MM.1S (cell line): Measurements from ENCODE around the gene PARP3.

ENCODE experiments used
- DNase-seq: peaks from one replicate; pipeline ENCODE4 v3.0.0-alpha.2; 2015
- H2AFZ ChIP-seq: fragments of 300-600 bp; sonication (generic); 2 replicates; pipeline ENCODE4 v1.6.0; 2016; ENCODE audit warnings: antibody characterized with exemption, low read length
- H3F3A ChIP-seq: fragments of 300-600 bp; sonication (generic); 2 replicates; pipeline ENCODE4 v1.6.1; 2016; ENCODE audit warnings: mild to moderate bottlenecking, antibody characterized with exemption, low read length, moderate library complexity, mixed read lengths; ENCODE audit not compliant: insufficient read depth
- H3K27ac ChIP-seq: fragments of 300-600 bp; sonication (generic); 2 replicates; pipeline ENCODE4 v1.5.1; 2016; ENCODE audit warnings: mild to moderate bottlenecking, low read length
- H3K27me3 ChIP-seq: fragments of 300-600 bp; sonication (generic); replicated peaks from 2 replicates; pipeline ENCODE4 v1.6.0; 2016; ENCODE audit warnings: low read length; ENCODE audit not compliant: insufficient read depth
- H3K36me3 ChIP-seq: fragments of 300-600 bp; sonication (generic); replicated peaks from 2 replicates; pipeline ENCODE4 v1.6.1; 2016; ENCODE audit warnings: mild to moderate bottlenecking, low read length, mixed read lengths; ENCODE audit not compliant: insufficient read depth
- H3K4me1 ChIP-seq: fragments of 300-600 bp; sonication (generic); 2 replicates; pipeline ENCODE4 v1.6.1; 2016; ENCODE audit warnings: low read length, mixed read lengths
- H3K4me2 ChIP-seq: fragments of 300-600 bp; sonication (generic); 2 replicates; pipeline ENCODE4 v1.6.0; 2016; ENCODE audit warnings: low read depth, low read length
- H3K4me3 ChIP-seq: fragments of 300-600 bp; sonication (generic); 2 replicates; pipeline ENCODE4 v1.5.1; 2016; ENCODE audit warnings: low read length, mixed read lengths
- H3K79me2 ChIP-seq: fragments of 300-600 bp; sonication (generic); 2 replicates; pipeline ENCODE4 v1.6.1; 2016; ENCODE audit warnings: mixed run types, low read length, mixed read lengths
- H3K9ac ChIP-seq: fragments of 300-600 bp; sonication (generic); 2 replicates; pipeline ENCODE4 v1.6.1; 2016; ENCODE audit warnings: low read length, mixed read lengths
- H3K9me2 ChIP-seq: fragments of 300-600 bp; sonication (generic); replicated peaks from 2 replicates; pipeline ENCODE4 v1.6.1; 2016; ENCODE audit warnings: mild to moderate bottlenecking, low read length, mixed read lengths; ENCODE audit not compliant: insufficient read depth
- H3K9me3 ChIP-seq: fragments of 300-600 bp; sonication (generic); replicated peaks from 2 replicates; pipeline ENCODE4 v1.6.1; 2016; ENCODE audit warnings: mild to moderate bottlenecking, low read length, mixed read lengths; ENCODE audit not compliant: insufficient read depth
- H4K20me1 ChIP-seq: fragments of 300-600 bp; sonication (generic); 2 replicates; pipeline ENCODE4 v1.6.1; 2016; ENCODE audit warnings: mild to moderate bottlenecking, low read length, moderate library complexity, mixed read lengths; ENCODE audit not compliant: insufficient read depth
- EZH2 ChIP-seq: fragments of 300-600 bp; sonication (generic); optimal IDR thresholded peaks from 2 replicates; pipeline ENCODE3; 2017; ENCODE audit warnings: low read depth, mild to moderate bottlenecking, antibody characterized with exemption, low read length, mixed read lengths
- EZH2phosphoT487 ChIP-seq: fragments of 300-600 bp; sonication (generic); IDR thresholded peaks from 2 replicates; pipeline ENCODE4 v1.6.1; 2018; ENCODE audit warnings: antibody characterized with exemption, low read length
- TF ChIP-seq, protein P1 (sequence below): fragments of 300-600 bp; sonication (generic); IDR thresholded peaks from 2 replicates; pipeline ENCODE4 v1.5.1; 2016; ENCODE audit warnings: antibody characterized with exemption, low read length, mixed read lengths

The PARP3 gene

DNA sequence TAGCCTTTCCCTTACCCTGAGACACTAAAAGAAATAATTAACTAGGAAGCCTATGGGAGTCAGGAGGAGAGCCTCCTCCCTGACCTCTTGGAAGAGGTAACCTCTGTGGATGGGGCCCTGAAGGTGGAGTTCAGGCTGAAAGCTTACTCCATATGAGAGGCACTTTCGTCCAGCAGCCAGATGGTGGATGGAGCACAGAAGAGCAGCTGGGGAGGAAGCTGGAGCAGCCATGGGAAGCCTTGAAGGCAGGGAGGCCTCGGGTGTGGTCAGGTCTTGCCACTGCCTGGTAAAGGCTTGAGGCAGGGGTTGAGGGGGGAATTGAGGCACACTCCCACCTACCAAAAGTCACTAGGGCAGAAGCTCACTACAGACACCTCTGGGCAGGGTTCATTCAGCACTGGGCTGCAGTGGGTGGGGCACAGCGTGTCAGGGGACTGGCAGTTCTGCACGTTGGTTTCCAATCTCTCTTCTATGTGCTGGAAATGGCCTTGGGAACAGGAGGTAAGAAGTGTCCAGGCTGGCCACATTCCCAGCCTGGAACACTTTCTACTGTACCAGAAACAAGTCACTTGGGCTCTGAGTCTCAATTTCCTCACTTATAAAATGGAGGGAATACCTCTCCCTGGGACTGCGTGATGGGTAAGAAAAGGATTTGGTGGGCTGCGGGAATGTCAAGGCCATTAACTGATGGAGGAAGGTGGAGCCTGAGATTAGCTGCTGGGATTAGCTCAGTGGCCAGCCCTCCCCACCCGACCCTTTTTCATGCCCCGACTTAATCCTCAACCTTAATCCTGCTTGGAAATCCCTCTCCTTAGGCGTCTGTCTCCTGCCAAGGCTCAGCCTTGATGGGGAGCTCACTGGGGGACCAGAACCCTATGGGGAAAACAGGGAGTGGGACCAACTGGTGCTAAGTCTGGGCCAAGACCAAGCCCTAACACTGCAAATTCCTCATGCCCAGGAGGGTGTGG lies 19.7 kb downstream of the PARP3 start:
- H3K9ac ChIP-seq = no peak overlapping the region
- TF ChIP-seq EZH2phosphoT487 (no peak), EZH2 (no peak)
- TF ChIP-seq, protein P1, sequence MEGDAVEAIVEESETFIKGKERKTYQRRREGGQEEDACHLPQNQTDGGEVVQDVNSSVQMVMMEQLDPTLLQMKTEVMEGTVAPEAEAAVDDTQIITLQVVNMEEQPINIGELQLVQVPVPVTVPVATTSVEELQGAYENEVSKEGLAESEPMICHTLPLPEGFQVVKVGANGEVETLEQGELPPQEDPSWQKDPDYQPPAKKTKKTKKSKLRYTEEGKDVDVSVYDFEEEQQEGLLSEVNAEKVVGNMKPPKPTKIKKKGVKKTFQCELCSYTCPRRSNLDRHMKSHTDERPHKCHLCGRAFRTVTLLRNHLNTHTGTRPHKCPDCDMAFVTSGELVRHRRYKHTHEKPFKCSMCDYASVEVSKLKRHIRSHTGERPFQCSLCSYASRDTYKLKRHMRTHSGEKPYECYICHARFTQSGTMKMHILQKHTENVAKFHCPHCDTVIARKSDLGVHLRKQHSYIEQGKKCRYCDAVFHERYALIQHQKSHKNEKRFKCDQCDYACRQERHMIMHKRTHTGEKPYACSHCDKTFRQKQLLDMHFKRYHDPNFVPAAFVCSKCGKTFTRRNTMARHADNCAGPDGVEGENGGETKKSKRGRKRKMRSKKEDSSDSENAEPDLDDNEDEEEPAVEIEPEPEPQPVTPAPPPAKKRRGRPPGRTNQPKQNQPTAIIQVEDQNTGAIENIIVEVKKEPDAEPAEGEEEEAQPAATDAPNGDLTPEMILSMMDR = no peak
- no peaks in the 10 kb centered on the region for H3K9me3 ChIP-seq
- no peaks in the 10 kb centered on the region for H3K4me1 ChIP-seq
- H3K4me2 ChIP-seq = no peak overlapping the region
- H3K4me3 ChIP-seq = no peak overlapping the region
- no peaks in the 10 kb centered on the region for H3F3A ChIP-seq
- H3K27ac ChIP-seq = no peak overlapping the region
- no peaks in the 10 kb centered on the region for H3K79me2 ChIP-seq
- H3K27me3 ChIP-seq = no peaks in the 10 kb centered on the region
- no peak for DNase-seq
- H2AFZ ChIP-seq = no peak overlapping the region
- no peaks in the 10 kb centered on the region for H3K9me2 ChIP-seq
- H3K36me3 ChIP-seq = no peaks in the 10 kb centered on the region
- no peaks in the 10 kb centered on the region for H4K20me1 ChIP-seq

DNA sequence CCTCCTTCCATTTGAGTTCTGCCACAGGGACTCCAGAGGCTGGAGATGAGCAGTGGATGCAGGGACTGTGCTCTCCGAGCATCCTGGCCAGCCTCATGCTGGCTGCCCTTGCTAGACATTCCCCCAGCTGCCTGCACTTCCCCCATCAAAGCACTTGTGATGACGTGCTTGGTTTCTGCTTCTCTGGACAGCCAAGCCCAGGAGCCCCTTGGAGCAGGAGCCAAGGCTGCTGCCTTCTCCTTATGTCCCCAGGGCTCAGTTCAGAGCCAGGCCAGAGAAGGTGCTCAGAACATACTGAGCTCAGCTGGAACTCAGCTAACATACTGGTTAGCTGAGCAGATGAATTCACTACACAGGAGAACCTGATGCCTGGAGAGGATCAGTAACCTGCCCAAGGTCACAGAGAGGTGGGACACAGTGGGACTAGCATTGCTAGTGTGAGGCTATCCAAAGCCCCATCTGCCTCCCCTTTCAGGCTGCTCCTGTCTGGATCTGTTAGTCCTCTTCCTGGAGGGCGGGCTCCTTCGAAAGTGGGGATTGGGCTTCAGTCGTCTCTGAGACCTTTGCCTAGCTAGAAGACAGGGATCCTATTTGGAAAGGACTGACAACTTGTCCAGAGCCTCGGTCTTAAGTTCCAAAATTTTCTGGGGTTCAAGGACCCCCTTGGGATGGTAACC lies 20.8 kb downstream of the PARP3 start:
- no peak for DNase-seq
- no peaks in the 10 kb centered on the region for H3K9me2 ChIP-seq
- H2AFZ ChIP-seq = no peak overlapping the region
- no peaks in the 10 kb centered on the region for H3K27me3 ChIP-seq
- H3K4me2 ChIP-seq = no peak overlapping the region
- no peaks in the 10 kb centered on the region for H4K20me1 ChIP-seq
- no peaks in the 10 kb centered on the region for H3K79me2 ChIP-seq
- no peak overlapping the region for H3K4me3 ChIP-seq
- no peaks in the 10 kb centered on the region for H3K9me3 ChIP-seq
- no peaks in the 10 kb centered on the region for H3K36me3 ChIP-seq
- no peak overlapping the region for H3K9ac ChIP-seq
- H3K4me1 ChIP-seq = 0 out of 2 replicates have a peak, but pooled peaks cover 2% of the 10 kb centered on the region
- TF ChIP-seq EZH2 = no peak
- no peak overlapping the region for H3K27ac ChIP-seq
- H3F3A ChIP-seq = 0 out of 2 replicates have a peak, but pooled peaks cover 3% of the 10 kb centered on the region

GRCh38 chr3:51963951-51964451 lies 21.8 kb downstream of the PARP3 start:
- H3K27me3 ChIP-seq = no peaks in the 10 kb centered on the region
- H3K27ac ChIP-seq = no peak overlapping the region
- H3K4me1 ChIP-seq = 0 out of 2 replicates have a peak, but pooled peaks cover 4% of the 10 kb centered on the region
- H3K9me3 ChIP-seq = no peaks in the 10 kb centered on the region
- peaks cover 3% of the 10 kb centered on the region; the same call in 1 of the 2 replicates for H3F3A ChIP-seq
- H3K9ac ChIP-seq = no peak overlapping the region
- H3K36me3 ChIP-seq = no peaks in the 10 kb centered on the region
- no peak overlapping the region for H2AFZ ChIP-seq
- TF ChIP-seq EZH2 = no peak
- TF ChIP-seq EZH2phosphoT487 = no peak
- TF ChIP-seq, protein P1 = no peak
- no peak for DNase-seq
- no peaks in the 10 kb centered on the region for H3K9me2 ChIP-seq
- no peaks in the 10 kb centered on the region for H3K79me2 ChIP-seq
- no peak overlapping the region for H3K4me2 ChIP-seq
- H3K4me3 ChIP-seq = no peak overlapping the region
- H4K20me1 ChIP-seq = no peaks in the 10 kb centered on the region
